HCEC 1CT (cell line): ENCODE results near the gene GSTCD.
A peak's percentile ranks its signal among the peaks of the same experiment; 100 is the strongest.
"Not testable (repeated sequence)": the region's sequence is repeated elsewhere in the genome, so short reads cannot be mapped to it uniquely, and the experiment has no call there.

ENCODE experiments used
- DNase-seq: peaks from one replicate; pipeline ENCODE4 v3.0.0-alpha.2; 2017

Gene GSTCD, protein sequence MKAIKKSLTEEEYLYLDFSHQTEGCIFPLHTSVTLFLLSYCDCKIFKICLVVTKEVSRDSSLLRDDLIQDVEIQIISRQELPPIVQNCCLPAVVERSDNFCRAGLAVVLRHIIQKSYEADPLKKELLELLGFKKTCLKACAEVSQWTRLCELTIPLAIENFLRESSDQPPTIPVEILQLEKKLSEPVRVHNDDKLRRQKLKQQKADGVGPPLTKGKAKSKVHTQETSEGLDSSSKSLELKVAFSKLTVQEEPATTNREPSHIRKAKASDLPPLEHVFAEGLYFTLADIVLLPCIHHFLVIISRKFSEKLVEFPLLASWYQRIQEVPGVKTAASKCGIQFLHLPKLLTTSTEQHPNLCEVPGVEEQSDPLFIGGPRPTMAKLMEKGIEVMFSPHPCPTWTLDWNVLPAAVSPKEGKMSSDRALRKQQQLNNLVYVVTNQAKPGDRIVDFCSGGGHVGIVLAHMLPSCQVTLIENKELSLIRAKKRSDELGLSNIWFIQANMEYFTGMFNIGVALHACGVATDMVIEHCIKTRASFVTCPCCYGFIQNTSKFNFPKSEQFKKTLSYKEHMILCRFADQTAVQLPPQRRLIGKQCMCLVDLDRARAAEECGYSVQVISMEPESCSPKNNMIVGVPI

DNA sequence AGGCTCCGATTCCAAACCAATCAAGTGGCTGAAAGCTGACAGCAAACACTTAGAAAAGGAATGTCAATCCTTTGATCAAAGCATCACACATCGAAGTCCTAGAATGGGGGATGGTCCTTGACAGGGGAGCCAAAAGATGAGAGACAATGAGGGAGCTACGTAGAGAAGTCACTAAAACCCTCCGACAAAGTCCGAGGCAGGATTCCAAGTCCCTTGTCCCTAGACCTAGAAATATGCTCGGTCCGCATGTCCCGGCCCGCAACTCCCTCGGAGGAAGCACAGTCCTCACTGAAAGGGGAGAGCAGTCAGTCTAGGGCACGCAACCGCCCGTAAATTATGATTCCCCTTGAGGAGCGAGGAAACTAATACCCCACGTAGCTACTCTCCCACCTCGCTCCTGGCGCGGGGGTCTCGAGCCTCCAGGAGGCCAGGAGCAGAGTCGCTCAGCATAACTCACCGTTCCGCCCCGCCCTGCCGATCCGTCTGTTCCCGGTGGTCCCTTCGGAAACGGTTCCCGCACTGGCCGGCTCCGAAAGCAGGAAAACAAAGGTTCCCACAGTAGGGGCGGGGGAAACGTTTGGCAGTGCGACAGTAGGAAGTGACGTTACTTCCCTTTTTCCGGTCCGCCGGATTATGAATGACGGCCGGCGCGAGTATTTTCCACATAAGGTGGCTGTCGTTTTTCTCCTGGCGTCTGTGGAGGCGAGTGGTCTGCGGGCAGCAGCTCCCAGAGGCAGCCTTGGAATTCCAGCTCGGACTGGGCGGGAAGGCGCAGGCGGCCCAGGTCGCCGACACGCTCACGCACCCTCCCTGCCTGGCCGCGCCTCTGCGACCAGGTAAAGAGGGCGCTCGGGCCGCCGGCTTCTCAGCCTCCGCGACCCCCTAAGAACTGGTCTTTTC lies at the start of gene GSTCD, which contains the start of gene INTS12:
Gene GSTCD, plus strand, starts transcription at position 604 of the 900 bp plus-strand sequence. CDS start 8,830 bp downstream, outside the sequence.
Gene INTS12, minus strand, starts transcription at position 509 of the 900 bp plus-strand sequence. CDS start 8,684 bp downstream, outside the sequence.
- DNase-seq: peak; percentile 79

DNA sequence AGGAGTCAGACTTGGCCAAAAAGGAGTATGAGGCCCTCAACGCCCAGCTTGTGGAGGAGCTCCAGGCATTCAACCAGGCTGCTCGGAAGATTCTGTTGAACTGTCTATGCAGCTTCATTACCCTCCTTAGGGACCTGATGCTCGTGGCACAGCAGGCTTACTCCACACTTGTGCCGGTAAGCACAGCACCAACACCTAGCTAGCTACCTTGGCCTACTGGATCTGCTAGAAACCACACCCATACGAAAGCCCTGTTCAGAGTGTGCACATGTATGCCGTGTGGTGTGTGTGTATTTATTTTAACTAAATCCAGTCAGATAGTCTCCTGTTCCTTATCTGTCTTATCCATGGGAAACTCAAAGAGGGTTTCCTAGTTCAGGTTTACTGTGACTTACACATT lies 49.4 kb upstream of the GSTCD start:
- DNase-seq: no peak

DNA sequence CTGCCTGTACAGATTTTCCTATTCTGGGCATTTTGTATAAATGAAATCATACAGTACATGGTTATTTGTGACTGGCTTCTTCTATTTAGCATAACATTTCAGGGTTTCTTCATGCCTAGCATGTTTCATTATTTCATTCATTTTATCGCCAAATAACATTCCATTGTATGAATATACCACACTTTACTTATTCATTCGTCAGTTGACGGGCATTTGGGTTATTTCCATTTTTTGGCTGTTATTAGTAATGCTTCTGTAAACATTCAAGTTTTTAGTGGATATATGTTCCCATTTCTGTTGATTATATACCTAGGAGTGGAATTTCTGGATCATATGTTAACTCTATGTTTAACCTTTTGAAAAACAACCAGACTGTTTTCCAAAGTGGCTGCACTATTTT lies 47.6 kb upstream of the GSTCD start:
- peak; percentile 25 for DNase-seq

DNA sequence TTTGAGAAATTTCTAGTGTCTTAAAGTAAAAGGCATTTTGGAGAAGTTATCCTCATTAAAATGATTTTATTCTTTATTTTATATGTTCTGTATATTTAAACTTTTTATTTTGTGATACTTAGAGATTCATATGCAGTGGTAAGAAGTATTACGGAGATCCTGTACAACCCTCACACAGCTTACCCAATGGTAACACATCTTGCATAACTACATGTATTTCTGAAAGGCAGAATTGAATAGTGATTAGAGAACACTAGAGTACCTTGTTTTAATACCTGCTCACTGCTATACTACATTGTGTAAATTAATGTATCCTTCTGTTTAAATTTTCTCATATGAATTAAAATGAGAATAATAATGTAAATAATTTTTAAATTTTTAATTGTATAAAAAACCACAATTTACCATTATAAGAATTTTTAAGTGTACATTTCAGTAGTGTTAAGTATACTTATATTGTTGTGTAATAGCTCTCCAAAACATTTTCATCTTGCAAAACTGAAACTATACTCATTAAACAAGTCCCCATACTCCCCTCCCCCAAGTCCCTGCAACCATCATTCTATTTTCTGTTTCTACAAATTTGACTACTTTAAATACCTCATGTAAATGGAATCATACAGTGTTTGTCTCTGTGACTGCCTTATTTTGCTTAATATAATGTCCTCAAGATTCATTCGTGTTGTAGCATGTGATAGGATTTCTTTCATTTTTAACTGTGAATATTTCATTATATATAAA lies 45.5 kb upstream of the GSTCD start:
- no peak for DNase-seq

DNA sequence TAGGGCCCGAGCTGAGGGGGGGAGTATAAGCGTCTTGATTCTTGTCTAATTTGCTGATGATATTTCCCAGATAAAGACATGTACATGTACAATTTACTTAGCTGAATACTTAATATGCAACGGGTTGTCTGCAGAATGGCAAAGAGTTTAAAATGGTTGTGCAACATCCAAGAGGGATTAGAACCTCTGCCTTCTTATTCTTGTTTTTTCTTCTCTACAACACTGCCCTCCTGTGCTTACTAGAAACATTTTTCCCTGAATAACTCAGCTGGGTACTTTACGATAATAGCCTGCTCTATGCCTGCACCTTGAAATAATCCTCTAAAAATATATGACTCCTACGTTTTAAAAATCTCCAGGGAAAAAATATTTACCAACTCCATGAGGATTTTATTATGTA lies 41.9 kb upstream of the GSTCD start:
- peak; percentile 30 for DNase-seq

DNA sequence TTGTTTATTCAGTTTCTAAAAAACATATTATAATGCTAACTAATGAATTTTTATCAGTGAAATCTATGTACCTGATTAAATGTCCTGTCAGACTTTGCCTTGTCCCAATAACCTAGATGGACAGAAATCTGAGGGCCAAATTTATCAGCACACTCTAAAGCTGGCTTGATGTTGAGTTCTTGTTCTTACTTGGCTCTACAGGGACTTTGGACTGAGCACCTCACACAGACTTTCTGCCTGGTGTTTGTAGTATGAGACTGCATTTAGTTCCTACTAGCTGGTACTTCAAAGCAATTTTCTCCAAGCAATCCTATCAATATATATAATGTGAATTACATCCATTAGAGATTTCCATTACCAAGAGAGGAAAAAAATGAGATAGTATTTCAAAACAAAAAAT lies 37.9 kb upstream of the GSTCD start:
- no peak for DNase-seq

DNA sequence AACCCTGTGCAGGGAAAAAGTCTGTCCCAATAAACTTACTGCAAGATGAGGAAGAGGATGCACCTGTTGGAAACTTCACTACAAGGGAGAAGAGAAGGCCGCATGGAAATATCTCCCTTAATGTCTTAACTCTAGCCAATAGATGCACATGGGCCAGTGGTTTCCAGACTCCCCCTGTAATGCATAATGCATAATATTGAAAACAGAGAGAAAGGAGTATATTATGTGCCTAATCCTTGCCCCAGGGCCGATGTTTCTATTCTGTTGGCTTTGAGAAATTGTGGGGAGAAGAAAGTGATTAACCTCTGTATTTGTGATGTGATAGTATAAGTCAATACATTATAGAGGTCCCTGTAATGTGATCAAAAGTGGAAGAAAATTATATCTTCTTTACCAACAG lies 37.3 kb upstream of the GSTCD start:
- no peak for DNase-seq

DNA sequence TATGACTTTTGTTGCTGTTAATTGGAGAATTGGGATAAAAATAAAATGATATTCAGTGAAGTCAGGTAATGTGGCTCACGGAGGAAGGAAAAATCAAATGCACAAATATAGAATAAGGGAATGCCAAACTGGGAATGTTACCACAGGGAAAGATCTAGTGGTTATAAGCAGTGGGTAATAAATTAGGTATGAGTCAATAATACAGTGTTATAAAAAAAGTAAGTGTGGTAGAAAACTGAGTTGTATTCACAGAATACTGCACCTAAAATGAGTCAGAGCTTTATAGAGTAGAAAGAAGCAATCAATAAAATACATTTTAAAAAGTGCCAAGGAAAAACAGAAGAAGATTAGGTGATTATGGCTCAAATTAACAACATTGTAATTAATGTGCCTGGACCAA lies 34.6 kb upstream of the GSTCD start:
- DNase-seq: no peak

DNA sequence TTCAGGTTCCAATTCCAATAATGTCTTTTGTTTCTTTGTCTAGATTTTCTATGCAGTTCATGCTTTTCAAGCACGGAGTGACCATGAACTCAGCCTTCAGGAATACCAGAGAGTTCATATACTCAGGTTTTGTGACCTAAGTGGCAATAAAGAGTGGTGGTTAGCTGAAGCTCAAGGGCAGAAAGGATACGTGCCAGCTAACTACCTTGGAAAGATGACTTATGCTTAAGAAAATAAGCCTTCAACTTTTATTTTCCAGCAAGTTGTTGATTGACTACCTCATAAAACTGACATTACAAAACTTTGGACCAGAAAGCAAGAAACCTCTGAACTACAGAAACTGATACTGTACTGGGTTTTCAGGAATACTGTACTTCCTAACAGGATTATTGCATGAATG lies 30.9 kb upstream of the GSTCD start:
- no peak for DNase-seq

DNA sequence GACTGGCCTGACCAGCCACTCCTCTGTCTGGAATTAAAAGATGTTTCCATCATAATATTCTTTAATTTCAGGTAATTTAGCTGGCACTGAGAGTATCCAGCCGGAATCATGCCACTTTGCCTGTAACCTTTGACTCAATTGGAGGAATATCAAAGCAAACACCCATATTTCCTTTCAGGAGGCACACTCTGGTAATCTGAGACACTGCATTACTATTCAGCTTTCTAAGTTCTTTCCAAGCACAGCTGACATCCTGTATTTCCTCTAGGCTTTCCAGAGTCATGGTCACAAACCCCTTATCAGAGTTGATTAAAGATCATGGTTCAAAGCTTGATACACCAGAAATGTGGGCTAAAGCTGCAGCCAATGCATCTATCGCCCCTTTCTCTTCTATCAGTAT lies 29.4 kb upstream of the GSTCD start:
- peak; percentile 1 for DNase-seq

DNA sequence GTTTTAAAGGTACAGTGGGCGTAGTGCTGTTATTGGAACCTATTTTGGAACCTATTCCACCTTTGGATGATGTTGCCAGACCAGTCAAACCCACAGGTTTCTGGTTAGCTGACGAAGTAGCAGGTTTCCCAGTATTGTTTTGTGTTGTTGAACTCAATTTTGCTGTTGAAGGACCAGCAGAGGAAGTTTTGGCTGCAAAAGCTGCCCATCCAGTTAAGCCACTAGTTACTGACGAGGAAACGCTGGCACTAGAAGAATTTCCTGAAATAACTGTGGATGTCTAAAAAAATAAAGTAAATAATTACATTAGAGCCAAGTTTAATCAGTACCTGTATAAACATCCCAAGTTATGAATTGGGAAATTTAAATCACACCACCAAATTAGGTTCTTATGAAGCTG lies 25.5 kb upstream of the GSTCD start:
- no peak for DNase-seq

DNA sequence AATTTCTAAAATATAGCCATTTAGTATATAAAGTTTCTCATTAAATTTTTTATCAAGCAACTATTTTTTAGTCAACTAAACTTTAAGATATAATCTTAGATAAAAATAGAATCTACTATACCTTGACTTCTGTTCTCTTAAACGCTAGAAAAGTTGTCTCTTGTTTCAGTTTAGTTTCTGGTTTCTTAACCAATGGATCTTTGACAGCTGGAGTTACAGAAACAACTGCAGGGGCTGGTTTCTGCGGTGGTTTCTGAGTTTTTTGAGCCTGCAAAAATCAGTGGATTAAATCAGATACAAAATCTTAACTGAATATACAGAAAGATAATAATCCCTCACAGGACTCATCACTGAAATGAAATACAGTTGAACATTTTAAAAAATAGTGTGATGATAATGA lies 22.0 kb upstream of the GSTCD start:
- no peak for DNase-seq

DNA sequence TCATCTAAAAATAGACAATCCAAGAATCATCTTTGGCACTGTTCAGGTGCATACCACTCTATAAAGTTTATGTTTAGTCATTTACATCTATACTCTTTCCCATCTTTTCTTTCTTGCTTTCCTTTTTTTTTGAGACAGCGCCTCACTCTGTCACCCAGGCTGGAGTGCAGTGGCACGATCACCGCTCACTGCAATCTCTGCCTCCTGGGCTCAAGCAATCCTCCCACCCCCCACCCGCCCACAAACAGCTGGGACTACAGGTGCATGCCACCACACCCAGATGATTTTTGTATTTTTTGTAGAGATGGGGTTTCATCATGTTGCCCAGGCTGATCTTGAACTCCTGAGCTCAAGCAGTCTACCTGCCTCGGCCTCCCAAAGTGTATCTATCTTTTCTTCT lies 13.8 kb upstream of the GSTCD start:
- DNase-seq: not testable (repeated sequence)

DNA sequence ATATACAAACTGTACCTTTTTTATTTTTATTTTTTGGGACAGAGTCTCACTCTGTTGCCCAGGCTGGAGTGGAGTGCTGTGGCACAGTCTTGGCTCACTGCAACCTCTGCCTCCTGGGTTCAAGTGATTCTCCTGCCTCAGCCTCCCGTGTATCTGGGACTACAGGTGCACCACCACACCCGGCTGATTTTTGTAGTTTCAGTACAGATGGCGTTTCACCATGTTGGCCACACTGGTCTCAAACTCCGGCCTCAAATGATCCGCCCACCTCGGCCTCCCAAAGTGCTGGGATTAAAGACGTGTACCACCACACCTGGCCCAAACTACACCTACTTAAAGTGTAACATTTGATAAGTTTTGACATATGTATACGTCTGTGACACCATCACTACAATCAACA lies 12.8 kb upstream of the GSTCD start:
- not testable (repeated sequence) for DNase-seq

DNA sequence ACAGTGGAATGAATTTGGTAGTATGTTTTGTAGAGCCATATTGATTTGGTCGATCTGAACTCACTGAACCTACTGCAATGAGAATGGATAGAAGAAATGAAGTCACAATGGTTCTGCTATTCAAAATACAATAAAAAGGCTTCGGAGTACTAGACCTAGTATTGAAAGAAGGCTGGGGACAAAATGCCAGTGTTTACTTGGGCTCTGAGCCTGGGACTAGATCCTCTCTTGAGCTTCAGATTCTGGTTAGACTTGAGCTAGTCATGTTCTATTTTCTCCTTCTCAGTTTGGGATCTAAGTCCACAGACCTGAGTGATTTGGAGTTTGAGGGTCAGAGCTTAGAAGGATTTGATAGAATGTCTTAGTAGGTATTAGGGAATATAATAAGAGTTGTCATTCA lies 10.0 kb upstream of the GSTCD start:
- no peak for DNase-seq

DNA sequence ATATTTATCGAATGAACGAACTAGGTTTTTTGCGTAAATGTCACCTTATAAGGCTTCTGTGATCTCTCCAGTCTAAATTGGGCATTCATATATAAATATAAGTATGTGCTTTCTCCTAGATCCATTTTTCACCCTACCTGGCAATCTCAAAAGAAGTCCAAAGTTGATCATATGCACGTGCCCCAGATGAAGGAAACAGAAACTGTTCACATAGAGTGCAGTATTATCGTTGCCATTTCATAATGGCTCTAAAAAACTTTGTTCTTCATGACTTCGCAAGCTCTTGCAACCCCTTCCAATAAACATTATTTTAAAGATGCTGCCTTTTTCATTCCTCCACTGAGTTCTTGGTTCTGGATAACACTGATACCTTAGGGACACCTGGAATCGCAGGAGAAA lies 803 bp upstream of the GSTCD start:
- no peak for DNase-seq

DNA sequence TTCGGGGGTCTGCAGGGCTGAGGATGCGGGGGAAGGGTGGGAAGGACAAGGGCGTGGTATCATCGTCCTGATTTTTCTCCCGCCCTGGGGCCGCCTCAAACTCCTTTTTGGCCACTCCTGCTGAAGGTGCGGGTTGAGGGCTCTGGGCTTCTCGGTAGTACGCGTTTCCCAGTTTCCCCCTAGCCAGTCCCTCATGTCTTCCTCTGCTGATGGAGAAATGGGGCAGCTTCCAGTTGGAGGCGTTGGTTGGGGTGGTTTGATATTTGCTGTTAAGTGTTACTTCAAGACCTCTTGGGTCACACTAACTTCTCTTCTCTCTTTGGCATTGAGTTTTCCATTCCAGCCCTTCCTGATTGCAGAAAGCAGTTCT lies 482 bp downstream of the GSTCD start:
- no peak for DNase-seq

DNA sequence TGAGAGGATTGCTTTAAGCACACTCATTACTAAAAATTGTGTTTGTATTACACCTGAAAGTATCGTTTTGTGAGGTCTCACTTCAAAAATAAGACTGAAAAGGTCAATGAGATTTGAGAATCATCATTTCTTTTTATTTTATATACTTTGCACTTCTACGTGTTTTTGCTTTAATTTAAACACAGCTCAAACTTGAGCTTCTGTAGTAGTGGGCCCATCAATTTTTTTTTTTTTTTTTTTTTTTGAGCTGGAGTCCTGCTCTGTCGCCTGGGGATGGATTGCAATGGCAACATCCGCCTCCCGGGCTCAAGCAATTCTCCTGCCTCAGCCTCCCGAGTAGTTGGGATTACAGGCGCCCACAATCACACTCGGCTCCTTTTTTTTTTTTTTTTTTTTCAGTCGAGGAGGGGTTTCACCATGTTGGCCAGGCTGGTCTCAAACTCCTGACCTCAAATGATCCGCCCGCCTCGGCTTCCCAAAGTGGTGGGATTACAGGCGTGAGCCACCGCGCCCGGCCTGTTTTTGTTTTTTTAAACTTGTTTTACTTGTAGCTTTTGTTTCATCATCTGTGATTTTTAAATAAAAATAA lies 1.5 kb downstream of the GSTCD start:
- DNase-seq: no peak

DNA sequence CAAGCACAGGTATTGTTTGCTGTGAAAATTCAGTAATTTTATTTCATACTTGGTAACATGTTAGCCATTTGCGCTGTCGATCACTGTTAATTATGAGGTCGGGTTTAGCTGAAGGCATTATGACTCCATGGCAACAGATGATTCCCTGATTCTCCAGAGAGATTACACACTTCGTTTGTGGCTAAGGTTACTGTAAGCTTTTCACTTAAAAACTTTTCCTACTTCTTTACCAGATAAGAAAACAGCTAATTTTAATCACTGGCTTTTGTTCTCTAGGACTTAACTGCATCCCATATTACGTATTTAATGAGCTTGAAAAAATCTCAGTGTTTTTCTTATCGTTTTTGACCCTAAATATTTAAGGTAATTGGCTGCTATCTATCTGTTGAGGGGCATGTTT lies 2.1 kb downstream of the GSTCD start:
- no peak for DNase-seq

DNA sequence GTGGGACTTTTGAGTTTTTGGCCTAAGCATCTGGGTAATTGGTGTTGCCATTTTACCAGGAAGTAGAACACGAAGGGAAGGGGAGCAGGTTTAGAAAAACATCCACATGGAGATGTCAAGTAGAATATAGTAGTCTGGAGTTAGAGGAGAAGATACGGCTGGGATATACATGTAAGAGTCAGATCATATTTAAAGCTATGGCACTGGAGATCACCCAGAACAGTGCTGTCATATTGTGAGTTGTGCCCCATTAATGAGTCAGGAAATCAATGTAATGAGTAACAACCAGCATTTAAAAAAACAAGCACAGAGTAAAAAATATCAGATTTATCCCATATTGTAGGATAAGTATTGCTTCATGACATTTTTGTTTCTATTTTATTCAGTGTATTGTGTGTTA lies 4.2 kb downstream of the GSTCD start:
- DNase-seq: peak; percentile 31

DNA sequence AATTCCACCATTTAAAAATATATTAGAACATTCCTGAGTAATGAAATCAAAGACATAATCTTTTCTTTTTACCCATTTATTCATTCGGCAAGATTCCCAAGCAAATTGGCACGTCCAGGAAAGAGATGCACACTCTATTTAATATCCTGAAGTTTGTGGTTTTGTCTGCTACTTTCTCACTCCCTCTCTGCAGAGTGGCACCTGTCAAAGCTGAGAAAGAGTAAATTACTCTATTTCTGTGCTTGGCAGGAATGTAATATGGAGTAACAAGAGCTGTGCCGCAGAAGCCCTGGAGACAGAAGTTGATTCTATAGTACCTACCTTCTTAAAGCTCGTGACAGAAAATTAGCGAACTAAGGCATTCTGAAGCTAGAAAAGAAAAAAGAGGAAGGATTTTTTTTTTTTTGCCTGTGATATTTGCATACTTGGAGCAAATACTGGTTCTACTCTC lies 5.5 kb downstream of the GSTCD start:
- peak; percentile 50 for DNase-seq

DNA sequence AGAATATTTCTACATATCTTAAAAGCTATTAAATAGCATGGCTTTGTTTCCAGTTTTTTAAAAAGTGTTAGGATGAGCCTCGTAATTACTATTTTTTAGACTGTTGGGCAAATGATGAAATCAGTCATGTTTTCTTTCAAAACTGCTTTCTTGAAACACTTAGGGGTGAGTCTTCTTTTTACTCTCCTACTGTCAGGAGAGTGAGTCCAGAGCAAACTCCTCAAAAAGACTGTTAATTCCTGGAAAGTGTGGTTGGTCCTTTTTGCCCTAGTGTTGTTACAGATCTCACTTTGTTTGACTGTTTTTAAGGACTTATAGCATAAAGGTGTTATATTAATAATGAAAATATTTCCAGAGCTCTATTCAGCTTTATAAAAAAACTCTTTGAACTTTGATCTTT lies 6.3 kb downstream of the GSTCD start:
- peak; percentile 2 for DNase-seq
